Lower leg skin (tissue), 4 donors: Measurements from ENCODE around the gene RPAP2. TPM values are rescaled to one million over a fixed set of nuclear protein-coding genes. Genes with fewer than 3 reads are reported as not detected.

Source experiments
- DNase-seq, 2 donors: peaks; one replicate each; pipeline ENCODE4 v3.0.0-alpha.2; 2019; ENCODE audit warnings: low spot score in 2 of 2
- H3K4me3 ChIP-seq: fragments of 200-600 bp; sonication (generic); 2 replicates; pipeline ENCODE4 v1.5.1; 2017; ENCODE audit warnings: mild to moderate bottlenecking, low read depth; ENCODE audit not compliant: poor library complexity, severe bottlenecking
- CTCF ChIP-seq, 3 donors: fragments of 450-650 bp; IDR thresholded peaks; one replicate each; pipeline ENCODE4 v1.5.1; 2016; ENCODE audit warnings: antibody characterized with exemption in 3 of 3, mild to moderate bottlenecking in 3 of 3, moderate library complexity in 2 of 3
- POLR2A ChIP-seq, 2 donors: fragments of 450-650 bp; IDR thresholded peaks; one replicate each; pipeline ENCODE4 v1.6.1; 2016 to 2017; ENCODE audit warnings: antibody characterized with exemption in 2 of 2, mild to moderate bottlenecking in 1 of 2, moderate library complexity in 1 of 2
- WGBS, 2 donors: methylation state at CpG; one replicate each; pipeline ENCODE4 v1.1.5; 2018; 5-methylcytosine and 5-hydroxymethylcytosine counted together
- intact Hi-C: fragments of 100-400 bp; cut with DNase I; formaldehyde crosslinking; loops from one replicate; pipeline ENCODE4 v1.15.0; 2023; ENCODE audit warnings: low total_unique reads
- total RNA-seq, 4 donors: library from RNA; depleted of rRNA; stranded (reverse); fragments of >200 nt; gene quantifications; one replicate each; pipeline ENCODE4 v1.1.0, GENCODE V29; 2016

The RPAP2 gene
- total RNA-seq, 4 donors from 2014 or later, result 9.0 to 14.5 (median 9.3) TPM

DNA sequence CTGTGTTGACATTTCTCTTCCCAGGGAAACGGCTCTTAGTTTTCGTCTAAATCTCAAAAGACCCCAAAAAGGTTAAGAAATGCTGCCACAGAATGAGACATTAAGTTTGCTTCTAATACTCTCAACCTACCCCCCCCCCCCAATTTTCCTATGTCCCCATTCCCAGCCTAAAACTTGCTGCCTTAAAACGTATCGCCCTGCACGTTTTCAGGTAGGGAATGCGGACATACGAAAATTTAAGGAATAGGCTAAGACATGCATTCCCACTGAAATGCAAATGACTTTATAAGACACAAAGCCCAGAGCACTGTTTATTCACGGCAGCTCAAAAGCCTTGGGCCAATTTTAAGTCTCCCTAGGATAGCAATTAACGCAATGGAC, 142.4 kb downstream of the RPAP2 start:
- no peak overlapping the region for H3K4me3 ChIP-seq
- no peak for DNase-seq
- WGBS, 2 donors, result 91 to 92% methylated on average over 9 of the region's 9 CpGs
- no peak for TF ChIP-seq CTCF (IDR thresholded peaks at IDR 0.05)
- no peak for TF ChIP-seq POLR2A (IDR thresholded peaks at IDR 0.05)
- intact Hi-C loops, result no loop called here

DNA sequence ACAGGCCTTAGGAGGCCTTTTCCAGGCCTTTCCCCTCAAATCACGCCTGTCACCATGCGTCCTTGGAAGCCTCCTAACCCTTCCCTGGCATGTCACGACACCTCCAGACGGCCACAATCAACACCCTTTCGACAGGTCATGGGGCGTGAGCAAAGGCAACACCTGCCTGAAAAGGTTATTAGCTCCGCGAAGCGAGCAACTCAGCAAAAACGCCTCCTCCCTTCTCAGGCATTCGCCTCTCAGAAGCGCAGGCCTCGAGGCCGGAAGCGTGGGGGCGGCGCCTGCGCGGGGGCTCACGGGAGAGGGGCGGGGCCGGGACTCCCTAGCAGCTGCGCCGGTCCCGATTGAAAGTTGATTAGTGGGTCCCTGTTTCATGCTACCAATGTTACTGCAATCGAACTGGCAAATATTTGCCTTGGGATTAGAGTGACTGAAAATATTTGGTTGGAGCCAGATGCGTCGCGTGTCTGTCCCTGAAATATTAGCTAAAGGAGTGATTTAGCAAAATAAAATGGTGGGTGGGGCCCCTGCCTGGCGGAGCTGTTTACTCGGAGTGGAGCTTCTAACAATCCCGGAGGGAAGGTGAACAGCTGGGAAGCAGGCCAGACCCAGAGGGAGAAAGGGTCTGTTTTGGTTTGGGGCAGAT, 143.0 kb downstream of the RPAP2 start:
- intact Hi-C loops, result no loop called here
- no peak overlapping the region for H3K4me3 ChIP-seq
- TF ChIP-seq POLR2A (IDR thresholded peaks at IDR 0.05) (no peak), CTCF (IDR thresholded peaks at IDR 0.05) (no peak)
- DNase-seq, result no peak
- 65 to 69% methylated on average over 32 of the region's 32 CpGs for WGBS, 2 donors

DNA sequence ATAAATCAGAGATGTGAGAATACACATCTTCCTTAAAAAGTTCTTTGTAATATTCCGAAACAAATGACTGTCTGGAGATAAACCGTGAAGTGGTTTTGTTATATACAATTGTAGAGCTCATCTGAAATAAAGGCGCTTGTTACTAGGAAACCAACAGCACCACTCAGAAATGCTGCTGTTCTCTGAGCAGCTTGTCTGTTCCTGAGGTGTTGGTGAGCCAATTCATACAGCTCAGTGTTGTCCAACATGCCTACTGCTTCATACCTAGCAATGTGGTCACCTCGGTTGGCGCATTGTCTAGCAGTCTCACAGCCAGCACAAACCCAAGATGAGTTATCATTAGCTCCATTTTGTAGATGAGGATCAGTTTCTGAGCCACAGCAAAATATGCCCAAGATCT, 143.5 kb downstream of the RPAP2 start:
- no peak overlapping the region for H3K4me3 ChIP-seq
- no peak for DNase-seq
- 74 to 83% methylated on average over 5 of the region's 5 CpGs for WGBS, 2 donors
- intact Hi-C loops, result no loop called here
- TF ChIP-seq POLR2A (IDR thresholded peaks at IDR 0.05) (no peak), CTCF (IDR thresholded peaks at IDR 0.05) (no peak)

- intact Hi-C loops, result no loop called here
- no peak for DNase-seq
- no peak overlapping the region for H3K4me3 ChIP-seq
- TF ChIP-seq POLR2A (IDR thresholded peaks at IDR 0.05) (no peak), CTCF (IDR thresholded peaks at IDR 0.05) (no peak)
- 74 to 87% methylated on average over 3 of the region's 3 CpGs for WGBS, 2 donors
These were observed 145.0 kb downstream of the RPAP2 start for GRCh38 chr1:92443893-92444292.

- TF ChIP-seq CTCF (IDR thresholded peaks at IDR 0.05), result no peak
- no peak for TF ChIP-seq POLR2A (IDR thresholded peaks at IDR 0.05)
- DNase-seq, result no peak
- no peak overlapping the region for H3K4me3 ChIP-seq
- 67 to 74% methylated on average over 1 of the region's 1 CpG for WGBS, 2 donors
- intact Hi-C loops, result no loop called here
These were observed 145.5 kb downstream of the RPAP2 start for GRCh38 chr1:92444351-92444750.

GRCh38 chr1:92445865-92446264, 147.0 kb downstream of the RPAP2 start:
- no peak for DNase-seq
- WGBS, 2 donors, result 93 to 97% methylated on average over 2 of the region's 2 CpGs
- no peak overlapping the region for H3K4me3 ChIP-seq
- TF ChIP-seq POLR2A (IDR thresholded peaks at IDR 0.05), result no peak
- no peak for TF ChIP-seq CTCF (IDR thresholded peaks at IDR 0.05)
- intact Hi-C loops, result no loop called here
